GM20000 (cell line): ENCODE results near the gene EFCAB11.
A peak's percentile ranks its signal among the peaks of the same experiment; 100 is the strongest.

ENCODE experiments used
- DNase-seq: peaks from one replicate; pipeline ENCODE4 v3.0.0; 2012; ENCODE audit warnings: low spot score
- CTCF ChIP-seq: IDR thresholded peaks from 2 replicates; pipeline ENCODE4 v1.5.1; 2012; ENCODE audit warnings: mild to moderate bottlenecking, control low read depth; ENCODE audit errors: extremely low read depth, missing control alignments

The EFCAB11 gene

GRCh38 chr14:89921346-89921745 is 33.2 kb downstream of the EFCAB11 start:
- DNase-seq = no peak
- TF ChIP-seq CTCF = no peak

GRCh38 chr14:89920056-89920455 is 34.5 kb downstream of the EFCAB11 start:
- DNase-seq = no peak

GRCh38 chr14:89918721-89919120 is 35.8 kb downstream of the EFCAB11 start:
- no peak for DNase-seq
- no peak for TF ChIP-seq CTCF

More at GRCh38 chr14:89920056-89920455, 34.5 kb downstream of the EFCAB11 start:
- TF ChIP-seq CTCF = no peak

- peak; percentile 55 for DNase-seq
- TF ChIP-seq CTCF = peak; percentile 81
Measured at GRCh38 chr14:89915114-89915878, 39.2 kb downstream of the EFCAB11 start.

GRCh38 chr14:89912667-89913211 is 41.8 kb downstream of the EFCAB11 start:
- no peak for DNase-seq
- TF ChIP-seq CTCF = no peak

GRCh38 chr14:89912221-89912620 is 42.3 kb downstream of the EFCAB11 start:
- no peak for DNase-seq
- no peak for TF ChIP-seq CTCF

GRCh38 chr14:89911010-89911919 is 43.3 kb downstream of the EFCAB11 start:
- TF ChIP-seq CTCF = no peak
- no peak for DNase-seq
